Fibroblast of pulmonary artery (primary cell): ENCODE data around the gene CMTM6.

Experiments
- DNase-seq: peaks from one replicate; pipeline ENCODE4 v3.0.0-alpha.2; 2010; ENCODE audit warnings: low read depth
- H3K4me3 ChIP-seq: replicated peaks from 2 replicates; pipeline ENCODE4 v1.5.1; 2011; ENCODE audit warnings: low read depth, mild to moderate bottlenecking, control low read depth, low read length, moderate library complexity
- TF ChIP-seq, protein P1 (sequence below): IDR thresholded peaks from 2 replicates; pipeline ENCODE4 v1.5.1; 2011; ENCODE audit warnings: mild to moderate bottlenecking, control low read depth, low read length, inconsistent platforms; ENCODE audit errors: missing control alignments

The CMTM6 gene

GRCh38 chr3:32457971-32458471 lies 44.6 kb downstream of the CMTM6 start:
- no peak overlapping the region for H3K4me3 ChIP-seq
- DNase-seq: no peak
- TF ChIP-seq, protein P1, sequence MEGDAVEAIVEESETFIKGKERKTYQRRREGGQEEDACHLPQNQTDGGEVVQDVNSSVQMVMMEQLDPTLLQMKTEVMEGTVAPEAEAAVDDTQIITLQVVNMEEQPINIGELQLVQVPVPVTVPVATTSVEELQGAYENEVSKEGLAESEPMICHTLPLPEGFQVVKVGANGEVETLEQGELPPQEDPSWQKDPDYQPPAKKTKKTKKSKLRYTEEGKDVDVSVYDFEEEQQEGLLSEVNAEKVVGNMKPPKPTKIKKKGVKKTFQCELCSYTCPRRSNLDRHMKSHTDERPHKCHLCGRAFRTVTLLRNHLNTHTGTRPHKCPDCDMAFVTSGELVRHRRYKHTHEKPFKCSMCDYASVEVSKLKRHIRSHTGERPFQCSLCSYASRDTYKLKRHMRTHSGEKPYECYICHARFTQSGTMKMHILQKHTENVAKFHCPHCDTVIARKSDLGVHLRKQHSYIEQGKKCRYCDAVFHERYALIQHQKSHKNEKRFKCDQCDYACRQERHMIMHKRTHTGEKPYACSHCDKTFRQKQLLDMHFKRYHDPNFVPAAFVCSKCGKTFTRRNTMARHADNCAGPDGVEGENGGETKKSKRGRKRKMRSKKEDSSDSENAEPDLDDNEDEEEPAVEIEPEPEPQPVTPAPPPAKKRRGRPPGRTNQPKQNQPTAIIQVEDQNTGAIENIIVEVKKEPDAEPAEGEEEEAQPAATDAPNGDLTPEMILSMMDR: no peak

DNA sequence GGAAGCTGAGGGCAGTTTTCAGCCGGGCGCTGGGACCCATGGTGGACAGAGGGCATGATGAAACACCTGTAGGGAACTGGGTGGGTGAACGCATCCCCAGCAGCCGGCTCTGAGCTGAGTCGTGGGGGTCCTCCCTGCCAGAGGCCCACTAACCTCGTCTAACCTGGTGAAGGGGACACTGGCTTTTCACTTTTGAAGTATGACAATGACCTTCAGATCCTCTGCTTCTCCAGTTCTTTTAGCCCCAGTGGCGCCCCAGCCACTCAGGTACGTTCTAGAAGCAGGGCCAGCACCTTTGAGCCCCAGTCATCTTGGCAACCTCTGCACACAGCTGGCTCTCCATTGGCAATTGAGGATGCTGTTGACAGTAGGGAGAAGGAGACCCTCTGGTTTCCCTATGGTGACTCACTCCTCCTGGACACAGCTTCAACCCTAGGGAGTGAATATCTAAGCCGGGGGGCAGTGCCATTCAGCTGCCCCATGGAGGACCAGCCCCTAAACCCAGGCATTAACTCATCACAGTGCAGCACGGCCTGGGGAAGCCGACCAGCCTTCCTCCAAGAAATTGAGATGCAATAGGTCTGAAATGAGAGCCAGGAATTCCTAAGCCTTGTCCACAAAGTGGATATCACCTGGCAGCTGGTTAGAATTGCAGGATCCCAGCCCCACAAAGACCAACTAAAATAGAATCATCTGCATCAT lies 46.1 kb downstream of the CMTM6 start:
- no peak overlapping the region for H3K4me3 ChIP-seq
- TF ChIP-seq, protein P1: no peak
- no peak for DNase-seq

DNA sequence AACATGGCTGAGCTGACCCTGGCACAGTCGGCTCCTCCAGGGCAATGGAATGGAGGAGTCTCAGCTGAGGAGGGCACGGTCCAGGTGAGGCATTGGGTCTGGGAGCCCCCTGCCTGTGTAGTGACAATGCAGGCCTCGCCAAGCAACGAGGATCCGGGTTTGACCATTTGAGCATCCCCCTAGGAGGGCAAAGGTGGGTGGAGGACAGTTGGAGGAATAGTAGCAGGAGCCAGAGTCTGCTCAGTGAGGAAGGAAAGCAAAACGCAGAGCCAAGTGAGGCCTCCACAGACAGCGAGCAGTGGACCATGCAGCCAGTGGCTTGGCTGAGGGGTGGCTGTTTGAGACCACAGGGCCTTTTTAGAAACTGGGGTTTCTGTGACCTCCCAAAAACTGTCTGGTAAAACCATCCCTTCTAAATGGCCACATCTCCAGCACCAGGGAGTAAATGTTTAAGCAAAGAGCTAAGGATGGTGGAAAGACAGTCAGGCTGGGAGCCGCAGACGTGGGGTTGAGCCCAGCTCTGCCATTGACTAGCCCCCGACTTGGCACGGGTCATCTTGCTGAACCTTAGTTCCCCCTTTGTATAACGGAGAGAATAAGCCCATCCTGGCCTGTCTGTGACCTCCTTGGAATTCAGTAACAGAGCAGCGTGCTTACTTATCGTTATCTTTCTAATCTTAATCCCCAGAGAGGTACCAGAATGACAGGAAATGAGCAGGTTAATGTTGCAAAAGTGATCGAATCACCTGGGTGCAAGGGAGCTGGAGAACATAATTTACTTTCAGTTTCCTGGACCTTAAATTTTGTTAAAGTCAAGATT lies 46.8 kb downstream of the CMTM6 start:
- TF ChIP-seq, protein P1: no peak
- no peak overlapping the region for H3K4me3 ChIP-seq
- no peak for DNase-seq

- no peak overlapping the region for H3K4me3 ChIP-seq
- TF ChIP-seq, protein P1: no peak
- no peak for DNase-seq
These were observed 47.7 kb downstream of the CMTM6 start for GRCh38 chr3:32454731-32455608.

DNA sequence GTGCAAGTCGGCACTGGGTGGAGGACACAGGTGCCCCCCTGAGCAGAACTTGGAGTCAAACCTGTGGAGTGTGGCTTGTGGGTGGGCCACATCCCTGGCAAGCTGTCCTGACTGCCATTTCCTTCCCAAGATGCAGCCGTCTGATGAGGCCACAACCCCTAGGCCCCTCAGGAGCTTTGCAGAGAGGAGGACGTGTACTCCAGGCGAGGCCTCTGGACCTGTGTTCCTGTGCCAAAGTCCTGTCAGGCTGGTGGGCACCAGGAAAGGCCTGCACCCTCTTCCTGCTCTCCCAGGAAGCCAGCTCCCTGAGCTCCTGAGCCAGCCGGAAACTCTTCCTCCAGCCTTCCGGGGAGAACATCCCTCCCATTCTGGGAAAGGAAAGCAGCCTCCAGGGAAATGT lies 48.5 kb downstream of the CMTM6 start:
- DNase-seq: no peak
- TF ChIP-seq, protein P1: no peak
- no peak overlapping the region for H3K4me3 ChIP-seq

DNA sequence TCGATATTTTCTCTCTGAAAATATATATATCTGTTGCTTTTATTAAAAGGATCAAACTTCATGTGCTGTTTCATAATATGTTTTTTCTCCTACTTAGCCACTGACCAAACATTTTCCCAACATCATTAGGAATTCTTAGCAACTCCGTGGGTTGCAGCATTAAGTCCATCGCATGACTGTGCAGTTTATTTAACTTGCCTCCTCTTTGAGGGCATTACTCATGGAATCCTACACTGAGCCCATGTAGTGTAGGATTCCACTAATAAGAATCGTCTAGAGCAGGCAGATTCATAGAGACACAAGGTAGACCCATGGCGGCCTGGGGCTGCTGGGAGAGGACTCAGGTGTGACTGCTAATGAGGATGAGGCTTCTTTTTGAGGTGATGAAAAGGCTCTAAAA lies 49.3 kb downstream of the CMTM6 start:
- H3K4me3 ChIP-seq: no peak overlapping the region
- peak; percentile 34 for DNase-seq
- TF ChIP-seq, protein P1: no peak
